Heart left ventricle (tissue), 16 donors: Measurements from ENCODE around the gene IL22RA1. TPM values are rescaled to one million over a fixed set of nuclear protein-coding genes. Genes with fewer than 3 reads are reported as not detected.

ENCODE experiments used
- ATAC-seq, 4 donors: fragments of 200-7000 bp; cut with Tn5 transposase; one replicate each; pipeline ENCODE4 v1.9.1; 2020 to 2022; ENCODE audit warnings: moderate library complexity in 4 of 4, mild to moderate bottlenecking in 3 of 4, moderate number of reproducible peaks in 1 of 4
- DNase-seq, 5 donors: peaks; one replicate each; pipeline ENCODE4 v3.0.0-alpha.2; 2020
- H3K27ac ChIP-seq, 12 donors: fragments of 200-600 bp; sonication (generic) in 4 of 12; one replicate each; pipeline versions ENCODE4 v1.5.0 to v1.8.0; 2016 to 2022; ENCODE audit warnings: mild to moderate bottlenecking in 2 of 12
- H3K27me3 ChIP-seq, 9 donors: fragments of 200-600 bp; sonication (generic) in 2 of 9; one replicate each; pipeline versions ENCODE4 v1.5.1 to v1.8.0; 2016 to 2022; ENCODE audit warnings: mild to moderate bottlenecking in 3 of 9
- H3K36me3 ChIP-seq, 9 donors: fragments of 200-600 bp; sonication (generic) in 2 of 9; one replicate each; pipeline versions ENCODE4 v1.5.0 to v1.8.0; 2018 to 2022; ENCODE audit warnings: mild to moderate bottlenecking in 2 of 9
- H3K4me1 ChIP-seq, 12 donors: fragments of 200-600 bp; sonication (generic) in 4 of 12; one replicate each; pipeline versions ENCODE4 v1.5.0 to v1.8.0; 2016 to 2022; ENCODE audit warnings: mild to moderate bottlenecking in 3 of 12
- H3K4me3 ChIP-seq, 12 donors: fragments of 200-600 bp; sonication (generic) in 4 of 12; one replicate each; pipeline versions ENCODE4 v1.5.0 to v1.8.0; 2017 to 2022; ENCODE audit warnings: mild to moderate bottlenecking in 9 of 12, moderate library complexity in 4 of 12
- H3K9me3 ChIP-seq, 12 donors: fragments of 200-600 bp; sonication (generic) in 4 of 12; one replicate each; pipeline versions ENCODE4 v1.5.0 to v1.8.0; 2016 to 2022; ENCODE audit warnings: mild to moderate bottlenecking in 1 of 12
- CTCF ChIP-seq, 12 donors: fragments of 200-600 bp; sonication (generic) in 4 of 12; IDR thresholded peaks; one replicate each; pipeline versions ENCODE4 v1.5.0 to v1.8.0; 2018 to 2022; ENCODE audit warnings: antibody characterized with exemption in 12 of 12, mild to moderate bottlenecking in 5 of 12
- POLR2A ChIP-seq, 2 donors: fragments of 450-650 bp; IDR thresholded peaks; one replicate each; pipeline ENCODE4 v1.6.1; 2017; ENCODE audit warnings: antibody characterized with exemption in 2 of 2, mild to moderate bottlenecking in 2 of 2, moderate library complexity in 2 of 2
- WGBS, 4 donors: extraction: QIAGEN DNeasy Blood & Tissue Kit in 2 of 4; methylation state at CpG; one replicate each; pipeline versions ENCODE4 v1.1.5 to v1.1.7; 2013 to 2018; 5-methylcytosine and 5-hydroxymethylcytosine counted together
- intact Hi-C, 10 donors: fragments of 100-400 bp; cut with DNase I; formaldehyde crosslinking; loops; one replicate each; pipeline versions ENCODE4 v1.11.1 to v1.14.2; 2022
- polyA plus RNA-seq, 2 donors: library from polyadenylated mRNA; stranded (reverse); fragments of 200-250 nt; gene quantifications; one replicate each; pipeline ENCODE4 v1.2.3, GENCODE V29; 2013
- total RNA-seq, 9 donors: library from RNA; depleted of rRNA in 2 of 9; stranded (reverse); fragments of >200 nt in 2 of 9; fragmentation: NEBNext Ultra II Directional in 3 of 9; extraction: Animal tissue kit (Norgen Biotek cat#: 25700) in 3 of 9; gene quantifications; one replicate each; pipeline versions ENCODE4 v1.1.0 to v1.2.4, GENCODE V29; 2016 to 2023
- donor health status: ischemic (EF 13 %, LVEDD 7.1; RV severe dilation, severe dysfunction).
- donor health status: healthy with polysubstance abuse.
- donor health status: DM: no; HTN: yes; CAD: no.
- donor health status: DM: no; HTN: no; CAD: no.
- donor health status: ischemic (EF 25% LVEDD 6.9; RV normal size, moderate dysfunction).
- donor health status: ischemic (EF 25% LVEDD 5.7; RV mildly dilated, moderate dysfunction).
- donor health status: healthy.
- donor health status: DM: yes; HTN: yes; CAD: no.
- donor health status: ischemic (EF 35%, LVEDD 5.7; RV mildly dilated, moderate dysfunction).
- donor health status: nonischemic (EF 11% LVEDD 7.7; RV severe dilation, severe dysfunction).
- donor health status: DM: yes; HTN: yes; CAD: no.
- donor health status: PGD.
- donor health status: ischemic (EF 29% LVEDD 5.4; RV normal size, mild dysfunction).
- donor health status: nonischemic (EF 23%, LVEDD 6.1; RV moderate dilation, normal function).

The IL22RA1 gene
- total and polyA plus RNA-seq, 11 donors, result 0.04 to 1.3 (median 0.36) TPM; not detected in 3

DNA sequence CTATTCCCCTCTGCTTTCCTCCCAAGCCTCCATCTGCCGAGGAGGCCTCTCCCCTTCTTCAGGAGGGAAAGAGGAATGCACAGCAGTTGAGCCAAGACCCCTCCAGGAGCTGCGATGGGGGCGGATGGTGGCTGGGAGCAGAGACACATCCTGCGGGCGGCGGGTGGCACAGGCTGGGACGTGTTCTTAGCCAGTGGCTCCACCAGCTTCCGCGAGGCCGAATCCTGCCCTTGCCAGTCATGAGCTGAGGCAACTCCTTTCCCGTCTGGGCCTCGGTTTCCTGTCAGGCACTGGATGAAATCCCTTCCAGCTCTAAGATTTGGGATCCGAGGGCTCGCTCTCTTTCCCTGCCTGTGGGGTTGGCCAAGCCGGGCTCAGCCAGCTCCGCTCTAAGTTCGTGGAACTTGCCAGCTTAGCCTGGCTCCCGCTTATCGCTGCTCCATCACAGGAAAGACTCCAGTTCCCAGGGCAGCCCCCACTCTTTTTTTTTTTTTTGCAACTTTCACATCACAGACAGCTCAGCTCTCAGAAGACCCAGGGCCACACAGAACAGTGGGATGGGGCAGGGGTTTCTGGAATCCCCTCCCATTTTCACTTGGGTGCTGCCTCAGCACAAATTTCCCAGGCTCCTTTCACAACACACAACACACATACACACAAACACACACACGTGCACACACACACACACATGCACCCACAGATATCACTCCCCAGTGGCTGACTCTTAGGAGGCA is 31.5 kb downstream of the IL22RA1 start:
- Histone ChIP-seq H3K27ac (peak overlapping the region; percentile 76 to 100 (median 95)), H3K4me1 (peaks cover 0 to 45% (median 8%) of the 10 kb centered on the region in 12 donors), H3K36me3 (peaks cover 0 to 20% (median under 1%) of the 10 kb centered on the region in 9 donors), H3K4me3 (peak overlapping the region; percentile 29 to 62 (median 53)), H3K9me3 (no peaks in the 10 kb centered on the region), H3K27me3 (peaks cover 0 to 7% (median 0%) of the 10 kb centered on the region in 9 donors)
- intact Hi-C loops, result loop anchor here in 5 of 10 donors (2.0 to 5.0 kb wide), 4 partner anchors 39 to 154 kb away; partner anchors contain the start of gene PNRC2 (in 2 of the 5)
- DNase-seq, result peak in 3 of 5 donors; percentile 54 to 59 (median 56)
- peak; percentile 5 to 21 (median 7) for ATAC-seq
- 24 to 38% (median 26%) methylated on average over 12 to 20 of the region's 20 CpGs for WGBS, 4 donors
- TF ChIP-seq CTCF (IDR thresholded peaks at IDR 0.05) (no peak), POLR2A (IDR thresholded peaks at IDR 0.05) (no peak)

- peak overlapping the region; percentile 29 to 62 (median 53) for H3K4me3 ChIP-seq
- 36 to 43% (median 39%) methylated on average over 8 to 14 of the region's 14 CpGs for WGBS, 4 donors
- peak; percentile 54 to 92 (median 84) for DNase-seq
- peaks cover 0 to 7% (median 0%) of the 10 kb centered on the region in 9 donors for H3K27me3 ChIP-seq
- H3K9me3 ChIP-seq, result no peaks in the 10 kb centered on the region
- TF ChIP-seq POLR2A (IDR thresholded peaks at IDR 0.05), result peak in 1 of 2 donors; percentile 37
- no peak for TF ChIP-seq CTCF (IDR thresholded peaks at IDR 0.05)
- peaks cover 0 to 45% (median 8%) of the 10 kb centered on the region in 12 donors for H3K4me1 ChIP-seq
- H3K36me3 ChIP-seq, result peaks cover 0 to 27% (median 8%) of the 10 kb centered on the region in 9 donors
- intact Hi-C loops, result loop anchor here in 5 of 10 donors (2.0 to 5.0 kb wide), 4 partner anchors 38 to 153 kb away; partner anchors contain the start of gene PNRC2 (in 2 of the 5)
- H3K27ac ChIP-seq, result peak overlapping the region; percentile 76 to 100 (median 95)
- peak; percentile 65 to 81 (median 70) for ATAC-seq
Measured at GRCh38 chr1:24110642-24111261, 32.2 kb downstream of the IL22RA1 start.

DNA sequence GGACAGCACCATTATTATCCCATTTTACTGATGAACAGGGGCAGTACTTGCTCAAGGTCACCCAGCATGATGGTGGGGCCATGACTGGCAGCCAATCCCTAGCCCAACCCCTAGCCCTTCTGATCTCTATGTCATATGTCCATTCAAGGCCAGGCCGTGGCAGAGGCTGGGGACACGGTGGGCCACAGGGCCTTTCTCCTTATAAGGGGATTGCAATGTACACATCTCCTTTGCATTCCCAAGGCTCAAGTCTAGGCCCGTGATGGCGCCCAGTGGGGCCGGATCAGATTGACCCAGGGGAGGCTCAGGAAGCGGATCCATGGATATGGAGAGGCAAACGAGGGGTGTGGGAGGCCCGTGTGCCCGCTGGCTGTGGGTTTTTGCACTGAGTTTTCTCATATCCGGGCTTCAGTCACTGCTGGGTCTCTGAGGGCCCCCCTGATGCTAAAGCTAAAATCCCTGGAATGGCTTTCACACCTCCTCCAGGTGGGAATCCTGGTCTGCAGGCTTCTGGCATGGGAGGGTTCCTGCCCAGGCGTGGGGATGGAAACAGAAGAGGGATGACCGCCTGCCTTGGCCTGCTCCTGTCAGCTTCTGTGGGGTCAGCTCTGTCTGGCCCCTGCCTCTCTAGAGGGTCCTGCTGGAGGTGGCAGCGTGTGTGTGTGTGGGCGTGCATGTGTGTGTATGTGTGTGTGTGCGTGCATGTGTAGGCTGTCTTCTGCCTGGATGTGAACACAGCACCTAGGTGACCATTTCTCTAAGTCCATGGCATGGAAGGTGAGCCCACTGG is 33.1 kb downstream of the IL22RA1 start:
- Histone ChIP-seq H3K4me3 (peak overlapping the region; percentile 29 to 62 (median 53)), H3K4me1 (peaks cover 0 to 50% (median 8%) of the 10 kb centered on the region in 12 donors), H3K9me3 (no peaks in the 10 kb centered on the region), H3K27me3 (peaks cover 0 to 7% (median 0%) of the 10 kb centered on the region in 9 donors), H3K27ac (peak overlapping the region; percentile 76 to 100 (median 95)), H3K36me3 (peaks cover 0 to 34% (median 9%) of the 10 kb centered on the region in 9 donors)
- intact Hi-C loops, result loop anchor here in 5 of 10 donors (2.0 to 5.0 kb wide), 4 partner anchors 37 to 153 kb away; partner anchors contain the start of gene PNRC2 (in 2 of the 5)
- DNase-seq, result peak in 1 of 5 donors; percentile 27
- TF ChIP-seq CTCF (IDR thresholded peaks at IDR 0.05) (no peak), POLR2A (IDR thresholded peaks at IDR 0.05) (no peak)
- 62 to 76% (median 73%) methylated on average over 14 to 15 of the region's 15 CpGs for WGBS, 4 donors
- ATAC-seq, result no peak
